GM18868 (cell line): ENCODE measurements around the gene PXT1.

Experiments
- ATAC-seq: cut with Tn5 transposase; IDR thresholded peaks from one replicate; pipeline ENCODE4 v1.9.1; 2021; ENCODE audit warnings: mild to moderate bottlenecking, moderate library complexity; ENCODE audit not compliant: unreplicated experiment

PXT1 gene

GRCh38 chr6:36392621-36393020 is 50.0 kb downstream of the PXT1 start:
- no peak for ATAC-seq

GRCh38 chr6:36389353-36389752 is 53.3 kb downstream of the PXT1 start:
- no peak for ATAC-seq

- no peak for ATAC-seq
Observed at GRCh38 chr6:36387440-36388303, 55.0 kb downstream of the PXT1 start, which contains the start of gene ETV7. ETV7 (minus strand) TSS chr6:36387669; CDS start chr6:36387541, 128 bp downstream.

DNA sequence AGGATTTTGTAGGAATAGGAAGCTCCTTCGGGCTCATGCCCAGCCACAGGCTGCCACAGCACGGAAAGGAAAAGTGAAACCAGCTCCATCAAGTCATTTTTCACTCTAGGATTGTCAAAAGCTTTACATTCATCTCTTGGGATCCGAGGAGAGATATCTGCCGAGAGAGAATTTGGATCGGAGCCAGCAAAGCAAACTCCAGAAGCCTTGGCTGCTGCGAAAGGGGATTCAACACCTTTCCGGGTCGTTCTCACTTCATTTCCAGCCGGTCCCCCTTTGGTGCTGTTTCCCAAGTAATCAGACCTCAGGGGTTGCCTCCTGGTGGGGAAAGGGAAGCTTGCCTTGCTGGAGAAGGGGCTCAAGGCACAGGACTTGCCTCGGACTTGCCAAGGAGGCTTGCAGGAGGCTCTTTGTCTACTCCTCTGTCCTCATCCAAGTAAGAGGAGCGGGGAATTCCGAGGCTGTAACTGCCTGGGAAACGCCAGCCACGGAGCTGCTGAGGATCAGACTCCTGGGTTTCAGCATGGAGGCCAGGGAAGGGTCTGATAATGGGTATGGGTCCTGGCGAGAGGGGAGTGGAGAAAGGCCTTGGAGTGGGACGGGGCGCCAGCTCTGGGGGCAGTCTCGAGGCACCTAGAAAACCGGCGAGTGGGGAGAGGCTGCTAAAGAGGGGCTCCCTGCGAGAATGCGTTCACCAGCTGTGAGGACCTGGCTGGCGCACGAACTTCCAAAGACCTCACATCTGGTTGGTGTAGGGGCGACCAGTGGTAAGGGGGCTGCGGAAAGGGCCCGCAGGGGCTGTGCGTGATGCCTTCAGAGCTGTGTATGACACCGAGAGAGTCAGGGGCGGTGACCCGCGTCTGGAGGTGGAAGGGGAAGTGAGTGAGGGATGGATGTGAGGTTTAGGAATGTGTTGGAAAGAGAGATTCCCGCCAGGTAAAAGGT is 55.9 kb downstream of the PXT1 start:
- no peak for ATAC-seq

GRCh38 chr6:36384095-36384494 is 58.6 kb downstream of the PXT1 start:
- ATAC-seq, result no peak

GRCh38 chr6:36383606-36384005 is 59.0 kb downstream of the PXT1 start:
- no peak for ATAC-seq

- ATAC-seq, result no peak
Observed at GRCh38 chr6:36382976-36383375, 59.7 kb downstream of the PXT1 start.

DNA sequence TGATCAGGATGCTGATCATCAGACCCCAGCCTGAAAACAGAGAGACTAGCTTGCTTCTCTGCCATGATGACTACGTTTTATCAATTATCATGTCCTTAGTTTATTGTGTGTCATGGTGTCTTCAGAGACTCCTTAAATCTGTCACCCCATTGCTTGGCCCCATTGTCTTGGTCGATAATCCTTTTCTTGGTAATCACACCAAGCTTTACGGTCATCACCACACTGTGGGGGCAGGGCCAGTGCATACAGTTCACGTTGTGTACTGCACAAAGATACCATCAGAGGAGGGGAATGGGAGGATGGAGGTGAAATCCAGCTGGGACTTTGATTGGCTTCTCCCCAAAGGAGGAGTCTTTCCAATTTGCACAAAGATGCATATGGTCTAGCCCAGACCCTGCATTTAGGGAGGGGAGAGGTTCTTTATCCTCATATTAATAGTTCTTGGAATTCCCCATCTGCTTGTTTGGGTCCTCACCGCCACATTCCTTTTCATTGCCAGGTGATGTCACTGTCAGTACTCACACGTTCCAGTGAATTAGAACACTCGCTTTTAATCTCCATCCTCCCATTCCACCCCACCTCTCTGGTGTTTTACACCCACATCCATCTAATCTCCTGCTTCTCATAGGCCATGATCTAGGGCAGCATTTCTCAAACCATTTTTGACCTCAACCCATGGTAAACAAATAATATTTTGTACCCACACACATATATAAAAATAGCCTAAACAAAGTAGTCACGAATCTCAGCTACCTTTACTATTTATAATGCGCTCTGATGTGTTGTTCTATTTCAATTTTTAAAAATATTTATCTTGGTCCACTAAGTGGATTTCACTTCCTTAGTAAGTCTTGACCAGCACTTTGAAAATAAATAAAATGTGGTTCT is 60.9 kb downstream of the PXT1 start:
- ATAC-seq, result no peak

DNA sequence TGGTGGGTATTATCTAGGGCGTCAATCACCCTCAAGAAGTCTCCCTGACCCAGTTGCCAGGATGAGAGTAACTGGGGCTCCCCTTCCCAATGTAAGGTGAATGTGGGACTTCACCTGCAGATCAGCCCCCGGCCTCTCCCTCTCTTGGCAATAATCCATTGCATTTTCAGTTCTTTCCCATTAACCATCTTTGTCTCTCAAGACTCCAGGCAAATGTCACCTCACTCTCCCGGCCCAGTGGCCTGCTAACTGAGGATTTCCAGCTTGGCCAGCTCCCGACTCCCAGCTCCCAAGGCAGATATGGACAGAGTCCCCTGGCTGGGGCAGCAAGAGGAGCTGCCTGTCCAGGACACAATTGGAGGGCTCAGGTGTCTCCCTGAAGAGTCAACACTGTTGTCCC is 62.5 kb downstream of the PXT1 start:
- no peak for ATAC-seq

DNA sequence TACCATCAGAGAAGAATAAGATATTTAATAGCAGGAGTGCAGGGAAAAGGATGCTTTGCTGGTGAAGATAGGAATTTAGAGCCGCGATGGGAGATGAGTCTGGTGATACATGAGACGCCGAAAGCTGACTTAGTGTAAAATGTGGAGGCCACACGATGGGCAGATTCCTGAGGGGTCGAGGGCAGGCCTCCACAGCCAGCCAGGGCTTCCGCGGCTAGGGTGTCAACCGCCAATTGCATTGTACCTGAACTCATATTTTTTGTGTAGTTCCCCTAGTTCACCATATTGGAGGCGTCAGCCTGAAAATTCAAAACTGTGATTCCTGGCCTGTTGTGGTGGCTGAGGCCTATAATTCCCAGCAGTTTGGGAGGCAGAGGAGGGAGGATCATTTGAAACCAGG is 63.7 kb downstream of the PXT1 start:
- ATAC-seq, result no peak

GRCh38 chr6:36378243-36378920 is 64.3 kb downstream of the PXT1 start:
- ATAC-seq, result no peak

DNA sequence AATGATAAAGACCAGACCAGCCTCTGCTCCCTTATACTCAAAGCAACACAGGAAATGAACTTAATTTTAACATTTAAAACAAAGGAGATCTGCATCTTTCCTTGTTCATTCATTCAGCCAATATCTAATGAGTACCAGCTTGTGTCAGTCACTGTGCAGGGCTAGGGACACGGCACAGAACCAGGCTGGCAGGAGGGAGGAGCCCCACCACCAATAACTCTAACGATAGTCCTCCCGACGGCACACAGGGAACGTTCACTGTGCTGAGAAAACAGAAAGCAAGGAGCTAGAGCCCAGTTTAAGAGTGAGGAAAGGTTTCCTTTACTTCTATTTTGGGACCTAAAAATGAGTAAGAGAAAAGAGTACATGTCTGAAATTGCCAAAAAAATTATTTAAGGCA is 65.1 kb downstream of the PXT1 start:
- ATAC-seq, result no peak

DNA sequence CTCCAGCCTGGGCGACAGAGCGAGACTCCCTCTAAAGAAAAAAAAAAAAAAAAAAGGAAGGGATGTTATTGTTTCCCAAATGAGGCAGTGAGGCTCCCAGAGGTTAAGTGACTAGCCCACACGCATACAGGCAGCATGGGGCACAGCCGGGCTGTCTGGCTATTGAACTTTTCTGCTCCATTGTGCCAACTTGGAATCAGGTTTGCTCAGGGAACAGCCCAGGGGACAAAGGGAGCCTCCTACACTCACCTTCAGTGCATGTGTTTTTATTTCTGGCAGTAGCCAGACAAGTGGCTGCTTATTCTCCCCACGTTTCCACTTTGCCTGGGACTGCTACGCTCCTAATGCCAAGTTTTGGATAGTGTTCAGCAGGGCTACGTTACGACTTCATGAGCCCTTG is 65.9 kb downstream of the PXT1 start:
- ATAC-seq, result no peak

DNA sequence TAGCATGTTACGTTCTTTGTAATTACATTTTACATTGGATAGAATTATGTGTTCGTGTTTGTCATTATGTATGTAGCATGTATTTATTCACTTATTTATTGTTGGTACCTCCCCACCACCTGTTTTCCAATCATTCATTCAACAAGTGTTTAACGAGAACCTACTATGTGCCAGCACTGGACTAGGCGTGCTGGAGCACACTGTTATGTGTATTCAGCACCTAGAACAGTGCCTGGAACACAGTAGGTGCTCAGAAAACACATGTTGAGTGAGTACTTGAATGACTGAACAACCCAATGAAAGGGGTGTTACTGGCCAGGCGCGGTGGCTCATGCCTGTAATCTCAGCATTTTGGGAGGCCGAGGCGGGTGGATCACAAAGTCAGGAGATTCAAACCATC is 66.5 kb downstream of the PXT1 start:
- no peak for ATAC-seq

DNA sequence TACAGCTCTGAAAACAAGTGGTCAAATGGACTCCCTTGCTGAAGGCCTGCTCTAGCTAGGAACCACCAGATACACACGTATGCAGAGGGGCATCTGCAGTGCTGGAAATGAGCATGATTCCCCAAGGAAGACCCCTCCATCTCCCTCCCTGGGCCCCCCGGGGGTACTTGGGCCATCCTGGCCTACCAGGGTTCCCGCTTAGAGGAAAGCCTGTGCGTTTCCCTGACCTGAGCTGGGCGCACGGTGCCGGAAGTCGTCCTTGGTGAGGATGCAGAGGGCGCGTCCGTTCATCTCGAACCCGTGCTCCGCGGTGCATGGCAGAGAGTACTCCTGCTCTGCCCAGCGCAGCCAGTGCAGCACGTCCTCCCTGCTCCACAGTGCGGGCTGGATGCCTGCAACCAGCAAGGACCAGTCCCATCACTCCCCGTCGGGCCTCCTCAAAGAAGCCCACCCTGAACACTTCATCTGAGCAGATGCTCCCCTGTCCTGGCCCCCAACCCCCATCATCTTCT is 67.0 kb downstream of the PXT1 start:
- no peak for ATAC-seq

DNA sequence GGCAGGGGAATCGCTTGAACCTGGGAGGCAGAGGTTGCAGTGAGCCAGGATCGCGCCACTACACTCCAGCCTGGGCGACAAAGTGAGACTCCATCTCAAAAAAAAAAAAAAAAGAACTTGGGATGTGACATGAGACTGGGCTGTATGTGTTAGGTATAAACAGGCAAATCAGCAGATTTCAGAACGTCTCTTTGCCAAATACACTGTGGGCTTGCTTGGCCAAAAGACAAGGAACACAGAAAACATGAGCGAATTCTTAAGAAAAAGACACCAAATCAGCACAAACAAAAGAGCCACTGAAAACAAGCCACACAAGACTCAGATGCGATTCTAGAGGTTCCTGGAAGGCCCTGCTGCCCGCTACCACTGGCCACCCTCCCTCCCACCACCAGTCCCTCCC is 67.7 kb downstream of the PXT1 start:
- no peak for ATAC-seq

DNA sequence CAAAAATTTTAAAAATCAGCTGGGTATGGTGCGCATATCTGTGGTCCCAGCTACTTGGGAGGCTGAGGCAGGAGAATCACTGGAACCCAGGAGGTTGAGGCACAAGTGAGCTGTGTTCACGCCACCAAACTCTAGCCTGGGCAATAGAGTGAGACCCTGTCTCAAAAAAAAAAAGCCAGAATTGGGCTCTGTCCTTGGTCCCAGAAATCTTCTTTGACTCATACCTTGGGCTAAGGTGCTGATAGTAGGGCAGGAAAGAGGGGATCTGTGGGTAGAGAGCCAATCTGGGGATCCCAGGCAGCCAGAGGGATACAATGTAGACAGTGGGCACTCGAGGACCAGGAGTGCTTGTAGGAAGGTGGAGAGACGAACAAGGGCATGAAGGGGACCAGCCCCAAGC is 68.5 kb downstream of the PXT1 start:
- ATAC-seq, result no peak

- no peak for ATAC-seq
Observed at GRCh38 chr6:36373368-36374019, 69.2 kb downstream of the PXT1 start.

DNA sequence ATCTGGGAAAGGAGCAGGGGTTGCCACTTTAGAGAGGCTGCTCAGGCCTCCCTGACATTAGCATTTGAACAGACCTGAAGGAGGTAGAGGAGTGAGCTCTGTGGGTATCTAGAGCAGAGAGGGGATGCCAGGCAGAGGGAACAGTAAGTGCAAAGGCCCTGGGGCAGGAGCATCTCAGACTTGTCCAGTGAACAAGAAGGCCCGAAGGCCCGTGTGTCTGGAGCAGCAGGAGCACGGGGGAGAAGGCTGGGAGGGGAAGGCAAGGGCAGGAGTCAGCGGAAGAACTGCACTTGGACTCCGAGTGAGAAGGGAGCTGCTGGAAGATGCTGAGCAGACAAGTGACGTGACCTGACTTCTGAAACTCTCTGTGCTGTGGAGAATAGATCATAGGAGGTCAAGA is 70.6 kb downstream of the PXT1 start:
- no peak for ATAC-seq

- ATAC-seq, result no peak
Observed at GRCh38 chr6:36371211-36371610, 71.4 kb downstream of the PXT1 start.
